Neural cell (in vitro differentiated cells): ENCODE results near the gene PIK3R3.

ENCODE experiments used
- CTCF ChIP-seq: fragments of 450-650 bp; IDR thresholded peaks from 2 replicates; pipeline ENCODE4 v1.5.1; 2014; ENCODE audit warnings: antibody characterized with exemption, mild to moderate bottlenecking, moderate library complexity; ENCODE audit not compliant: poor library complexity, severe bottlenecking
- EP300 ChIP-seq: fragments of 450-650 bp; conservative IDR thresholded peaks from 2 replicates; pipeline ENCODE4 v1.6.1; 2014; ENCODE audit warnings: antibody characterized with exemption, mild to moderate bottlenecking, moderate library complexity; ENCODE audit not compliant: poor library complexity, severe bottlenecking
- EZH2 ChIP-seq: fragments of 200-600, 300-800 bp; shearing (Covaris generic), sonication (generic); IDR thresholded peaks from 2 replicates; pipeline ENCODE4 v1.6.1; 2014; ENCODE audit warnings: antibody characterized with exemption, low read length, borderline replicate concordance, mild to moderate bottlenecking; ENCODE audit not compliant: insufficient read depth, poor library complexity, severe bottlenecking
- MXI1 ChIP-seq: fragments of 450-650 bp; conservative IDR thresholded peaks from 2 replicates; pipeline ENCODE4 v1.6.1; 2014; ENCODE audit warnings: antibody characterized with exemption, mild to moderate bottlenecking; ENCODE audit not compliant: poor library complexity, severe bottlenecking
- RAD21 ChIP-seq: fragments of 450-650 bp; conservative IDR thresholded peaks from 2 replicates; pipeline ENCODE4 v1.6.1; 2014; ENCODE audit warnings: antibody characterized with exemption, mild to moderate bottlenecking, moderate library complexity
- SMC3 ChIP-seq: fragments of 450-650 bp; conservative IDR thresholded peaks from 2 replicates; pipeline ENCODE4 v1.6.1; 2014; ENCODE audit warnings: antibody characterized with exemption, mild to moderate bottlenecking, moderate library complexity; ENCODE audit not compliant: poor library complexity
- TAF1 ChIP-seq: IDR thresholded peaks from 2 replicates; pipeline ENCODE4 v1.6.1; 2012; ENCODE audit warnings: low read depth

GRCh38 chr1:46094471-46095005 is 37.9 kb downstream of the PIK3R3 start:
- TF ChIP-seq TAF1 (no peak), EZH2 (no peak), SMC3 (no peak), CTCF (no peak), RAD21 (no peak), MXI1 (no peak), EP300 (no peak)
